Measurements from ENCODE around the gene PFDN5. TPM values are rescaled to one million over a fixed set of nuclear protein-coding genes. Genes with fewer than 3 reads are reported as not detected.
"Not testable (repeated sequence)": the region's sequence is repeated elsewhere in the genome, so short reads cannot be mapped to it uniquely, and the experiment has no call there.

The PFDN5 gene
- total and polyA plus RNA-seq, 2 experiments from 2014 or later = 199 to 567 TPM

GRCh38 chr12:53295891-53296219 is 513 bp downstream of the PFDN5 start (continued):
- no peak for TF ChIP-seq EZH2 (IDR thresholded peaks at IDR 0.05; ENCODE audit: low read depth, unreplicated experiment)
- no peak for TF ChIP-seq STAT1 (IDR thresholded peaks at IDR 0.05; ENCODE audit: unreplicated experiment)
- no peak for TF ChIP-seq REST (IDR thresholded peaks at IDR 0.05; ENCODE audit: unreplicated experiment)
- TF ChIP-seq ZNF331 (CRISPR knock-in tag; IDR thresholded peaks at IDR 0.05; ENCODE audit: low read depth) = no peak
- TF ChIP-seq CREB1 (CRISPR knock-in tag; IDR thresholded peaks at IDR 0.05; ENCODE audit: low read depth) = no peak
- no peak for TF ChIP-seq ZNF114 (CRISPR knock-in tag; IDR thresholded peaks at IDR 0.05)
- no peak for TF ChIP-seq POLR2AphosphoS5 (IDR thresholded peaks at IDR 0.05; ENCODE audit: low read depth)
- TF ChIP-seq NANOG (IDR thresholded peaks at IDR 0.05; ENCODE audit: borderline replicate concordance) = no peak
- no peak for TF ChIP-seq JUNB (IDR thresholded peaks at IDR 0.05; ENCODE audit: unreplicated experiment)
- TF ChIP-seq ETS1 (IDR thresholded peaks at IDR 0.05) = no peak
- no peak for TF ChIP-seq EZH2phosphoT487 (IDR thresholded peaks at IDR 0.05; ENCODE audit: unreplicated experiment)

GRCh38 chr12:53297106-53297505 is 1.8 kb downstream of the PFDN5 start:
- Mint-ChIP-seq H3K36me3 (ENCODE audit: low read depth) (peaks cover 63% of the 10 kb centered on the region), H3K4me1 (peaks cover 25% of the 10 kb centered on the region)
- peaks cover 38% of the 10 kb centered on the region for H3K79me2 ChIP-seq (replicated peaks; ENCODE audit: insufficient read depth)

More at GRCh38 chr12:53297106-53297505, 1.8 kb downstream of the PFDN5 start:
- Histone ChIP-seq H3F3A (replicated peaks; ENCODE audit: low read depth) (peaks cover 43% of the 10 kb centered on the region), H3K4me1 (ENCODE audit: insufficient read depth) (peaks cover 14% of the 10 kb centered on the region; the same call in 1 of the 2 replicates), H3K36me3 (ENCODE audit: insufficient read depth) (peaks cover 12% of the 10 kb centered on the region; the same call in 1 of the 2 replicates)
- not testable (repeated sequence) for H3K27ac Mint-ChIP-seq; H3K4me2 ChIP-seq; H4K20me1 ChIP-seq (replicated peaks; ENCODE audit: insufficient read depth); H3K27me3 ChIP-seq (ENCODE audit: insufficient read depth); H3K4me3 ChIP-seq; H3K9me3 Mint-ChIP-seq; H3K9me2 ChIP-seq (ENCODE audit: insufficient read depth); DNase-seq (ENCODE audit: low spot score); H2AFZ ChIP-seq; ATAC-seq; H3K27ac ChIP-seq (ENCODE audit: low read depth)
- Mint-ChIP-seq H3K4me3 (peak overlapping the region; percentile 39; the same call in 2 of the 3 replicates), H3K27me3 (ENCODE audit: insufficient read depth, low read depth, poor library complexity) (peaks cover 13% of the 10 kb centered on the region)

Data from GM23338 (cell line).